ENCODE data around the gene RAB30.

Gene RAB30

GRCh38 chr11:83070731-83071566 is 748 bp downstream of the RAB30 start:
- no peak for DNase-seq (ENCODE audit: low read depth)

GRCh38 chr11:83070044-83070701 is 1.5 kb downstream of the RAB30 start:
- no peak for DNase-seq (ENCODE audit: low read depth)

GRCh38 chr11:83069441-83070043 is 2.2 kb downstream of the RAB30 start:
- DNase-seq (ENCODE audit: low read depth): no peak

GRCh38 chr11:83068568-83068967 is 3.1 kb downstream of the RAB30 start:
- DNase-seq (ENCODE audit: low read depth): no peak

GRCh38 chr11:83064011-83064410 is 7.7 kb downstream of the RAB30 start:
- DNase-seq (ENCODE audit: low read depth): no peak

- DNase-seq (ENCODE audit: low read depth): no peak
Observed at GRCh38 chr11:83063073-83063754, 8.5 kb downstream of the RAB30 start.

GRCh38 chr11:83061883-83062282 is 9.8 kb downstream of the RAB30 start:
- no peak for DNase-seq (ENCODE audit: low read depth)

- DNase-seq (ENCODE audit: low read depth): no peak
Observed at GRCh38 chr11:83060965-83061364, 10.7 kb downstream of the RAB30 start.

- no peak for DNase-seq (ENCODE audit: low read depth)
Observed at GRCh38 chr11:83057721-83058120, 14.0 kb downstream of the RAB30 start.

- no peak for DNase-seq (ENCODE audit: low read depth)
Observed at GRCh38 chr11:83056611-83057010, 15.1 kb downstream of the RAB30 start.

GRCh38 chr11:83056204-83056603 is 15.5 kb downstream of the RAB30 start:
- DNase-seq (ENCODE audit: low read depth): no peak

- DNase-seq (ENCODE audit: low read depth): no peak
Observed at GRCh38 chr11:83054904-83055380, 16.8 kb downstream of the RAB30 start.

GRCh38 chr11:83054001-83054400 is 17.7 kb downstream of the RAB30 start:
- no peak for DNase-seq (ENCODE audit: low read depth)

- no peak for DNase-seq (ENCODE audit: low read depth)
Observed at GRCh38 chr11:83051760-83052671, 19.7 kb downstream of the RAB30 start.

- no peak for DNase-seq (ENCODE audit: low read depth)
Observed at GRCh38 chr11:83047515-83048225, 24.0 kb downstream of the RAB30 start.

GRCh38 chr11:83046621-83047172 is 25.0 kb downstream of the RAB30 start:
- no peak for DNase-seq (ENCODE audit: low read depth)

- no peak for DNase-seq (ENCODE audit: low read depth)
Observed at GRCh38 chr11:83044958-83045712, 26.6 kb downstream of the RAB30 start.

- DNase-seq (ENCODE audit: low read depth): no peak
Observed at GRCh38 chr11:83042964-83043711, 28.6 kb downstream of the RAB30 start.

- DNase-seq (ENCODE audit: low read depth): no peak
Observed at GRCh38 chr11:83041126-83041525, 30.6 kb downstream of the RAB30 start.
